ENCODE results near the gene SHISA6. TPM values are rescaled to one million over a fixed set of nuclear protein-coding genes. Genes with fewer than 3 reads are reported as not detected.

SHISA6 gene
- total RNA-seq, 1 experiment from 2014 or later: 2.9 TPM

DNA sequence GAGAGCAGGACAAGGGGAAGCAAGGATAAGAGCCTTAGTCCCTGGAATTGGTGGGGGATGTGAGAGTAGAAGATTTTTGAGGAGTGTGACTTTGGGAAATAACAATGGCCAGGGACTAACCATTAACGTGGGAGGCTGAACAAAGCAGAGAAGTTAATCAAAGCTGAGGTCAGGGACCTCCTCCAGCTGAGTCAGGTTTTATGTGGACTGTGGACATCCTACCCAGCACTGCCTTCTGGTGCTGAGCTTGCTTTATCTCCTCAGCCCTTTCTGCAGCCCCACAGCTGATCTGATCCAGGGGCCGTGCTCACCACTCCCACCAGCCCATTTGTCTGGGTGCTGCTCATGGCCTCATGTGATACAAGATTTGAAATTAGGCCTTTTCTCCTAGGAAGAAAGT, 146.6 kb downstream of the SHISA6 start:
- no peak overlapping the region for H2BK15ac ChIP-seq (ENCODE audit: low read depth, low read length)
- H3K27me3 ChIP-seq (ENCODE audit: insufficient read depth, low read length): no peaks in the 10 kb centered on the region
- DNase-seq: no peak
- H3K23me2 ChIP-seq (ENCODE audit: insufficient read length, low read depth, low read length, poor library complexity, severe bottlenecking): no peaks in the 10 kb centered on the region
- no peak overlapping the region for H2BK5ac ChIP-seq (ENCODE audit: insufficient read length, low read length)
- TF ChIP-seq, protein P1, sequence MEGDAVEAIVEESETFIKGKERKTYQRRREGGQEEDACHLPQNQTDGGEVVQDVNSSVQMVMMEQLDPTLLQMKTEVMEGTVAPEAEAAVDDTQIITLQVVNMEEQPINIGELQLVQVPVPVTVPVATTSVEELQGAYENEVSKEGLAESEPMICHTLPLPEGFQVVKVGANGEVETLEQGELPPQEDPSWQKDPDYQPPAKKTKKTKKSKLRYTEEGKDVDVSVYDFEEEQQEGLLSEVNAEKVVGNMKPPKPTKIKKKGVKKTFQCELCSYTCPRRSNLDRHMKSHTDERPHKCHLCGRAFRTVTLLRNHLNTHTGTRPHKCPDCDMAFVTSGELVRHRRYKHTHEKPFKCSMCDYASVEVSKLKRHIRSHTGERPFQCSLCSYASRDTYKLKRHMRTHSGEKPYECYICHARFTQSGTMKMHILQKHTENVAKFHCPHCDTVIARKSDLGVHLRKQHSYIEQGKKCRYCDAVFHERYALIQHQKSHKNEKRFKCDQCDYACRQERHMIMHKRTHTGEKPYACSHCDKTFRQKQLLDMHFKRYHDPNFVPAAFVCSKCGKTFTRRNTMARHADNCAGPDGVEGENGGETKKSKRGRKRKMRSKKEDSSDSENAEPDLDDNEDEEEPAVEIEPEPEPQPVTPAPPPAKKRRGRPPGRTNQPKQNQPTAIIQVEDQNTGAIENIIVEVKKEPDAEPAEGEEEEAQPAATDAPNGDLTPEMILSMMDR (conservative IDR thresholded peaks at IDR 0.05): no peak
- no peak overlapping the region for H3K56ac ChIP-seq (ENCODE audit: insufficient read length, low read depth, low read length)
- Mint-ChIP-seq H3K36me3 (ENCODE audit: insufficient read depth in 1 of 3, low read depth in 3 of 3) (peaks cover 0 to 7% (median 3%) of the 10 kb centered on the region in 3 experiments; a peak in 2 of 7 replicates), H3K27me3 (ENCODE audit: low read depth) (peaks cover 3% of the 10 kb centered on the region; the same call in 1 of the 2 replicates), H3K4me1 (peaks cover 0 to 9% of the 10 kb centered on the region in 2 experiments; a peak in 2 of 4 replicates), H3K4me3 (no peak overlapping the region), H3K9me3 (peaks cover 0 to 2% of the 10 kb centered on the region in 2 experiments; a peak in 2 of 5 replicates), H3K27ac (no peak overlapping the region)
- no peaks in the 10 kb centered on the region for H4K20me1 ChIP-seq (ENCODE audit: control insufficient read depth, insufficient read depth, insufficient read length)
- H3K23ac ChIP-seq (ENCODE audit: insufficient read length, low read depth, low read length): no peak overlapping the region
- no peak overlapping the region for H4K91ac ChIP-seq (ENCODE audit: insufficient read length, low read depth, low read length)
- H3K27ac ChIP-seq (ENCODE audit: insufficient read length, low read depth, low read length): no peak overlapping the region
- H3K14ac ChIP-seq (ENCODE audit: insufficient read depth, low read length): no peak overlapping the region
- H3T11ph ChIP-seq (ENCODE audit: low read length): no peak overlapping the region
- no peak overlapping the region for H2BK12ac ChIP-seq (ENCODE audit: insufficient read length, low read depth, low read length)
- WGBS (ENCODE audit: extremely low coverage, insufficient read length, low lambda C conversion rate): no CpG with 5 or more reads among the region's 2 CpGs
- H3K4me2 ChIP-seq (ENCODE audit: insufficient read depth, insufficient read length, low read length): no peak overlapping the region
- H3K4ac ChIP-seq (ENCODE audit: low read depth, low read length): no peak overlapping the region
- H4K5ac ChIP-seq (ENCODE audit: insufficient read length, low read depth, low read length): no peak overlapping the region
- H2BK20ac ChIP-seq (ENCODE audit: low read depth, low read length, poor library complexity, severe bottlenecking): no peak overlapping the region
- no peaks in the 10 kb centered on the region for H3K9me3 ChIP-seq (ENCODE audit: control insufficient read depth, low read depth, low read length)
- H3K9ac ChIP-seq (ENCODE audit: extremely low read depth, insufficient read length, low read length): no peak overlapping the region
- H3K79me2 ChIP-seq (ENCODE audit: insufficient read depth, low read length): no peaks in the 10 kb centered on the region
- H2AK5ac ChIP-seq (ENCODE audit: insufficient read length, low read length): no peak overlapping the region
- H2AFZ ChIP-seq (ENCODE audit: low read length): no peak overlapping the region
- H4K8ac ChIP-seq (replicated peaks; ENCODE audit: insufficient read length, low read depth, low read length): no peak overlapping the region
- H3K4me1 ChIP-seq (ENCODE audit: insufficient read depth, low read length): no peaks in the 10 kb centered on the region
- H2BK120ac ChIP-seq (ENCODE audit: low read depth, low read length, poor library complexity, severe bottlenecking): no peak overlapping the region
- no peak overlapping the region for H3K18ac ChIP-seq (ENCODE audit: insufficient read length, low read depth, low read length)
- H3K79me1 ChIP-seq (ENCODE audit: insufficient read depth, low read depth, low read length, poor library complexity, severe bottlenecking): no peaks in the 10 kb centered on the region
